HG03280 (cell line): ENCODE measurements around the gene NPTXR.
"Not testable (repeated sequence)": the region's sequence is repeated elsewhere in the genome, so short reads cannot be mapped to it uniquely, and the experiment has no call there.

Experiments
- ATAC-seq: cut with Tn5 transposase; IDR thresholded peaks from one replicate; pipeline ENCODE4 v1.9.1; 2021; ENCODE audit warnings: mild to moderate bottlenecking, moderate library complexity; ENCODE audit not compliant: unreplicated experiment

NPTXR gene

GRCh38 chr22:38832005-38832978 is 11.5 kb downstream of the NPTXR start:
- no peak for ATAC-seq

GRCh38 chr22:38831166-38831945 is 12.5 kb downstream of the NPTXR start:
- no peak for ATAC-seq

- ATAC-seq = no peak
These were observed 13.1 kb downstream of the NPTXR start for GRCh38 chr22:38830845-38831108.

- ATAC-seq = no peak
These were observed 13.6 kb downstream of the NPTXR start for GRCh38 chr22:38830026-38830844.

GRCh38 chr22:38829485-38829884 is 14.3 kb downstream of the NPTXR start:
- no peak for ATAC-seq

GRCh38 chr22:38828616-38829205 is 15.1 kb downstream of the NPTXR start:
- ATAC-seq = no peak

GRCh38 chr22:38828191-38828590 is 15.6 kb downstream of the NPTXR start:
- ATAC-seq = no peak

GRCh38 chr22:38827510-38827909 is 16.3 kb downstream of the NPTXR start:
- ATAC-seq = no peak

- ATAC-seq = no peak
These were observed 17.0 kb downstream of the NPTXR start for GRCh38 chr22:38826801-38827200.

GRCh38 chr22:38826386-38826785 is 17.4 kb downstream of the NPTXR start:
- ATAC-seq = no peak

- ATAC-seq = no peak
These were observed 19.2 kb downstream of the NPTXR start for GRCh38 chr22:38824585-38824984.

- ATAC-seq = no peak
These were observed 20.2 kb downstream of the NPTXR start for GRCh38 chr22:38823637-38824036.

GRCh38 chr22:38823076-38823475 is 20.8 kb downstream of the NPTXR start:
- no peak for ATAC-seq

- ATAC-seq = no peak
These were observed 23.8 kb downstream of the NPTXR start for GRCh38 chr22:38820020-38820419.

GRCh38 chr22:38819387-38819940 is 24.4 kb downstream of the NPTXR start:
- ATAC-seq = no peak

GRCh38 chr22:38817196-38817595 is 26.6 kb downstream of the NPTXR start:
- no peak for ATAC-seq

GRCh38 chr22:38815842-38816241 is 28.0 kb downstream of the NPTXR start:
- ATAC-seq = no peak

- ATAC-seq = no peak
These were observed 32.6 kb downstream of the NPTXR start for GRCh38 chr22:38811241-38811640.

GRCh38 chr22:38805041-38805593 is 38.7 kb downstream of the NPTXR start:
- not testable (repeated sequence) for ATAC-seq

- no peak for ATAC-seq
These were observed 41.1 kb downstream of the NPTXR start for GRCh38 chr22:38802671-38803121.
